NCI-H2029 (cell line): ENCODE data around the gene MMP15.
"Not testable (repeated sequence)": the region's sequence is repeated elsewhere in the genome, so short reads cannot be mapped to it uniquely, and the experiment has no call there.

Experiments
- DNase-seq: peaks from one replicate; lab custom pipeline; 2025; lab: John Stamatoyannopoulos, UW

Gene MMP15

DNA sequence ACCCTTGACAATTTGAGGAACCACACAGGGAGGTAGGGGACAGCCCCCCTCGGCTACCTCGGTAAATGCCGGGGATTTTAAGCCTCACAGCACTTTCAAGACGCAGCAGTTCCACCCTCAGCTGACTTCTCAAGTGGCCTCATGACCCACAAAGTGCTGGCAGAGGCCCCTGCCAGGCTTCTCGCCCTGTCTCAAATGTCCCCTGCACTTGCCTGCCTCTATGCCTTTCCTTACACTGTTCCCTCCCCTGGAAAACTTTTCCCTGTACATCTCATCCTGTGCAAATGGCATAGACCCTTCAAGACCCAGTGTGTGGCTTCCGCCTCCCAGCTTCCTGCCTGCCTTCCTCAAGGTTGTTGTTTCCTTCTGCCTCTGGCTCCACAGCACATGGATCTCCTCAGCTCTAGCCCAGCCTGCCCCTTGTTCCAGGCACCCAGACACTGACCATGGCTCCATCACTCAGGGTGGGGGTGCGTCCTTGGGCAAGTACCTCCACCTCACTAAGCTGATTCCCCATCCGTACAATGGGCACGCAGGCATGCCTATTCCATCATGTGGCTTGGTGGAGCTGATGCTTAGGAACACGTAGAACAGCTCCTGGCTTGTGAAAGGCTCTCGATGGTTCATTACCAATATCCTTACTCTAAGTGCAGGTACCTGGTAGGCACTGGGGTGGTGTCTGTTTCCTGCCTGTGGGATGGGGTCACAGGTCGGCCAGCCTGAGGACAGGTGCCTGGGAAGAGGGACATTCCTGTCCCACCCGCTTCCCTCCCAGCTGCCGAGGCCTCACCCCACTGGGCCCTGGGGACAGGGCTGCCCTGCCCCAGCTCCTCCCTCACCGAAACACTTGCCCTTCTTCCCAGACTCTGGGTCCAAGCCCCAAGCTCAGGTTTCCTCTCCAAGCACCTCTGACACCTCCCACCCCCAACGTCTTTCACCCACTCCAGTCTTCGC, 24.0 kb downstream of the MMP15 start:
- DNase-seq = no peak

DNA sequence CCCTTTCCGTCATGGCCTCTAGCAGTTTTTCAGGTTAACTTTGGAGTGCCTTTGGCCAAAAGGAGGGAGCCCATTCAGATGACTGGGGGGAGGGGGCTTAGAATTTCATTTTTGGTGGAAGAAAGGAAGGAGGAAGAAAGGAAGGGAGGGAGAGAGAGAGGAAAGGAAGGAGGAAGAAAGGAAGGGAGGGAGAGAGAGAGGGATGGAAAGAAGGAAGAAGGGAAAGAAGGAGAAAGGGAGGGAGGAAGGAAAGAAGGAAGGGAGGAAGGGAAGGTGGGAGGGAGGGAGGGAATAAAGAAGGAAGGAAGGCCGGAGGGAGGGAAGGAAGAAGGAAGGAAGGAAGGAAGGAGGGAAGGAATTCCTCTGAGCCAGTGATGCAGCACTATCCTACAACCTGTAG, 25.7 kb downstream of the MMP15 start:
- DNase-seq = no peak

DNA sequence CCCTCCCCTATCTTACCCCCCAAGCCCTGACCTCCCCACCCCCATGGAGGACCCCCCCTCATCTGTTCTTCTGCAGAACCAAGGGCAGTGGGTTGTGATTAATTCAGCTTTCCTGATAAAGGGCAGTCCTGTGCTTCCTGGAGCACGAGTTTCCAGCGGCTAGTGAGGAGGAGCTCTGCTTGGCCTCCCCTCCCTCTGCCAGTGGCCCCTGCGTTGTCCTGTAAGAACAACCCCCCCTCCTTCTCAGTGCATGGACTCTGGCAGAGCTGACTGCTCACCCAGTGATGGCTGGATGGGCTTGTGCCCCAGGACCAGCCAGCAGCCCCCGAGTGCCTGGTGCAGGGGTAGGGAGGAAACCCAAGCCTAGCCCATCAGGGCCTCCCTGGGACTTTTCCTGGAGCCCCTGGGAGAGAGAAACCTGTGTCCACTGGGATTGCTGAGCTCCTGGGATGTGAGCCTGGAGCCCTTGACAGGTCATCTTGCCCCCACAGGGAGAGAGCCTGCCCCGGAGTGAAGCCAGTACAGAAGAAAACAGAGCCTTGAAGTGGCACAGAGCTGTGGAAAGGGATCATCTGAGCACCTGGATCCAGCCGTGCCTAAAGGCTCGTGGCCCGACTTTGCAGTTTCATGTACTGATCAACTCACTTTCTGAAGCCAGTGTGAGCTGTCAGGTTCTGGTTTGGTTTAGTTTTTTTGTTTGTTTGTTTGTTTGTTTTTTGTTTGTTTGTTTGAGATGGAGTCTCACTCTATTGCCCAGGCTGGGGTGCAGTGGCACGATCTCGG, 26.5 kb downstream of the MMP15 start:
- DNase-seq = no peak

DNA sequence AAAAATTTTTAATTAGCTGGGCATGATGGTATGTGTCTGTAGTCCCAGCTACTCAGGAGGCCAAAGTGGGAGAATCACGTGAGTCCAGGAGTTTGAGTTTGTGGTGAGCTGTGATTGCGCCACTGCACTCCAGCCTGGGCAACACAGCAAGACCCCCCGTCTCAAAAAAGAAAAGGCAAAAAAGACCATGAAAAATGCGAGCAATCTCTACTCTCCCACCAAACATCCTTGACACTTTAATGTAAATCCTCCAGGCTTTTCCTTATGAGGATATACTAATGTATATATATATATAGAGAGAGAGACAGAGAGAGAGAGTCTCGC, 28.1 kb downstream of the MMP15 start:
- DNase-seq = no peak

DNA sequence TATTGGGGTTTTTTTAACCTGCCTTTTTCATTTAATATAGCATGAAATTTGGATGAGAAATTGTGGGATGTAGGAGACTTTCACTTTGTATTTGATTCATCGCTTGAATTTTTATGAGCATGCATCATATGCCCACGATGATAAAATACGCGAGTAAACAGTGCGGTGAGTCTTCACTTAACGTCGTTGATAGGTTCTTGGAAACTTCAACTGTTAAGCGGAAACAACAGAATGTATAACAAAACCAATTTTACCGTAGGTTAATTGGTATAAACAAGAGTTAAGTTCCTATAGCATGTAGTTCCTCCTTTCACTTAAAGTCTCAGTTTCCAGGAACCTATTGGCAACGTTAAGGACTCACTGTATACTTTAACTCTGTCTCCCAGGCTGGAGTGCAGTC, 28.7 kb downstream of the MMP15 start:
- no peak for DNase-seq

DNA sequence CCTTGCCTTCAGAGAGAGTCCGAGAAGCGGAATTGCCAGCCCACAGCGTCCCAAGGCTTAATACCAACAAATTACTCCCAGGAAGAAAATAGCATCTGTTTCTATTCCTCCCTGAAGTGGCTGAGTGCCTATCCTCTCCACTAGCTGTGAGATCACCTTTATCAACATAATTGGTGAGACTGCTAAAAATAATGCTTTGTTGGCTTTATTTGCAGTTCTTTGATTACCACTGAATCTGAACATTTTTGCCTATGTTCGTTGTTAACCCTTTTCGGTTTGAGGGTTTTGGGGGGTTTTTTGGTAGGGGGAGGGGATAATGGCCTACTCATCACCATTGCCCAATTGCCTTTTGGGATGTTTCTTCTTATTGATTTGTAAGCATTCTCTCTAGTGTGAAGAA, 31.0 kb downstream of the MMP15 start:
- DNase-seq = no peak

DNA sequence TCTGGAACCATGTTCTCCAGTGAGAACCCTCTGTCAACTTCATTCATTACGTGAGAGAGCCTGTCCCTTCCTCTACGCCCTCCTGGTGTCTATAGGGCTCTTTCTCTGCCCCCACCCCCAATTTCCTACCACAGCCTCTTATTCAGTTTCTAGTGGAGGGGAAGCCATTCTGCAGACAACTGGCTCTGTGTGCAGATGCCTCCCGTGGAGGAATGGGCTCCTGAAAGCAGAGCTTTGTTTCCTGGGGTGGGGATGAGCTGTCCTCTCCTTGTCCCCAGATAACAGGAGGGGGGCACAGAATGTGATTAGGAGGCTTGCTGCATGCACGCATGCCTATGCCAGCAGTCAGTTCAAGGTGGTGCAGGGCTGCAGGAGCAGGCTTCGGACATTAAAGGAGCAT, 31.6 kb downstream of the MMP15 start:
- DNase-seq = no peak

DNA sequence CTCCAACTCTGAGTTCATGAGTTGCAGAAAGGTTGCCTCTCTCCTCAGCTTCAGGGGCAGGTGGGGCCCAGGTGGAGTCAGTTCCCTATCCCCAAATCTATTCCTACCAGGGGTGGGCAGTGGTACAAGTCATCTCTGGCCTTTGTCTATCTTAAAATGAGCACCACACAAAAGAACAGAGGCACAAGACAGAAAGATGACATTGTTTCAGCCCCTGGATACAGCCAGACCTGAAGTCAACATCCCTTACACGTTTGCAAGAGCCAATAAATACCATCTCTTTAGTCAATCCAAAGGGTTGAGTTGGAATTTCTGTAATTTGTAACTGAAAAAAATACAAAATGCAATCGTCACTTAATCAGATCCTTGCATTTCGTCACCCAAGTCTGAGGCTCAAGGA, 32.2 kb downstream of the MMP15 start:
- DNase-seq = no peak

DNA sequence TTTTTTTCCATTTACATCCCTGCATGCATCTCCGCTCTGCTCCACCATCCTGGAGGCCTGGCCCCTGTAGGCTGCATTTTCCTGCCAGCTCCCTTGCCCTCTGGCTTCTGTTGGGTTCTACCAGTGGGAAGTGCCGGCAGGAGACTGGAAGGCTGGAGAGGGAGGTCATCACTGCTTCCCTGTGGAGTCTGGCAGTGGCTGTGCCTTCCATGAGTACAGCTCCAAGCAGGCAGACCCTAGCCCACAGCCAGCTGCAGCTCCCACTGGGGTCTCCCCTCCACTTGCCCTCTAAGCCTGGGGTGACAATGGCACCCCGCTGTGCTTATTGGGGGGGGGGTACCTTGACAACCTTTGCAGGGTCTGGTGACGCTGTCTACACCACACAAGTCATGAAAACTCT, 37.3 kb downstream of the MMP15 start:
- no peak for DNase-seq

DNA sequence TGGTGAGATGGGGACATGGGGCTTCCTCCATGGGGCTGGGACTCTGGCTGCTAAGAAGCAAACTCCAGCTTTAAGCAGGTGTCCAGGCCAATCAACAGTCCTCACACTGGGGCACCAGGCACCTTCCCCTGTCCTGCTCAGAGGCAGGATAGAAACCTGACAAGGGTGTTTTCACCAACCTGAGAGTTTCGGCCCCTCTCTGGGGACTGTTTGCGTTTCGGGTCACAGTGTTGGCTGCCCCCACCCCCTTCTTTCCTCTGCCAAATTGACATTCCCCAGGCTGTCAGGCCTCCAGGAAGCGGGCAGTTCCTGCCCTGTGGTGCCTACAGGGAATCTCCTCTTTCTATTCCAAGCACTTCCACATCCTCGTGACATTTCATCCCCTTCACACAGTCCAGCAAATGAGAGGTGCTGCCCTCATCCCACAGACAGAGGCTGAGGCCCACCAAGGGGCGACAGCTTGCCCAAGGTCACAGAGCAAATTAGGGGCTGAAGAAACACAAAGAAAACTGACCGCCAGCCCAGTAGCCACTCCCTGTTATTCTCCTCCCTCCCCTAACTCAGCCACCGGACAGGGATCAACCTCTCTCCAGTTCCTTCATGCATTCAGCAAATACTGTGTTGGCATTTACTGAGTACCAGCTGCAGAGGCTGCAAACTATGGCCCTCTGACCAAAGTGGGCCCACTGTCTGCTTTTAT, 38.0 kb downstream of the MMP15 start:
- no peak for DNase-seq

DNA sequence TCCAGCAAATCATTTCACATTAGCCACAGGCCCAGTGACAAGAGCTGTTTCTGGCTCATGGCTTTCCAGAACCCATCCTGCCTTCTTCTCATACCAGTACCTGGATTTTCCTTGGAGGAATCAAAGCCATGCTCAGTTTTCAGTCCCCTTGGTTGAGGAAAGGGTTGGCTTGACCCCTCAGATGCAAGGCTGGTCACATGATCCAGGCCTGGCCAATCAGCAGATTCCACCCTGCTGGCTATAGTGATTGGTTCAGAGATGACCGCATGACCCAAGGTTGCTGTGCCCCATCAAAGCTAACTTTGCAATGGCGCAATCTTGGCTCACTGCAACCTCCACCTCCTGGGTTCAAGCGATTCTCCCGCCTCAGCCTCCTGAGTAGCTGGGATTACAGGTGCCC, 45.0 kb downstream of the MMP15 start:
- DNase-seq = no peak

DNA sequence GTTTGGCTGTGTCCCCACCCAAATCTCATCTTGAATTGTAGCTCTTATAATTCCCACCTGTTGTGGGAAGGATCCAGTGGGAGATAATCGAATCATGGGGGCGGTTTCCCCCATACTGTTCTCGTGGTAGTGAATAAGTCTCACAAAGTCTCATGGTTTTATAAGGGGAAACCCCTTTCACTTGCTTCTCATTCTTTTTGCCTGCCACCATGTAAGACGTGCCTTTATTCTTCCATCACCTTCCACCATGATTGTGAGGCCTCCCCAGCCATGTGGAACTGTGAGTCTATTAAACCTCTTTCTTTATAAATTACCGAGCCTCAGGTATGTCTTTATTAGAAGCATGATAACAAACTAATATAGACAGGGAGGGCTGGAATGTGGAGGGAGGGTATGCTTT, 46.6 kb downstream of the MMP15 start:
- DNase-seq = not testable (repeated sequence)

DNA sequence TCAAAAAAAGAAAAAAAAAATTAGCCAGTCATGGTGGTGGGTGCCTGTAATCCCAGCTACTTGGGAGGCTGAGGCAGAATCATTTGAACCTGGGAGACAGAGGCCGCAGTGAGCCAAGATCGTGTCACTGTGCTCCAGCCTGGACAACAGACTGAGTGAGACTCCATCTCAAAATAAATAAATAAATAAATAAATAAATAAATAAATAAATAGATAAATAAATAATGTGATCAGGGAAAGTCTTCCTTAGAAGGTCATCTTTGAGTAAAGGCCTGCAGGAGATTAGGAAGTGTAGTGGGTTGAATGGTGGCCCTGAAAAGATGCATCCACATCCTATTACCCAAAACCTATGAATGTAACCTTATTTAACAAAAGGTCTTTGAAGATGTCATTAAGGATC, 47.5 kb downstream of the MMP15 start:
- not testable (repeated sequence) for DNase-seq

DNA sequence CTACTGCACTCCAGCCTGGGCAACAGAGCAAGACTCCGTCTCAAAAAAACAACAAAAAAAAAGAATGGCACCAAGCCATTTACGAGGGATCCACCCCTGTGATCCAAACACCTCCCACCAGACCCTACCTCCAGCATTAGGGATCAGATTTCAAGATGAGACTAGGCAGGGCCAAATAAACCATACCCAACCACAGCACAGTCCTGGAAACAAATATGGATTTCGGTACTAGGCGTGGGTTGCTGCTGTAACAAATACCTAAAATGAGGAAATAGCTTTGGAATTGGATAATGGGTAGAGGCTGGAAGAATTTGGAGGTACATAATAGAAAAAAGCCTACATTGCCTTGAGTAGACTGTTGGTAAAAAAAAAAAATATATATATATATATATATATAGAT, 49.1 kb downstream of the MMP15 start:
- DNase-seq = no peak

DNA sequence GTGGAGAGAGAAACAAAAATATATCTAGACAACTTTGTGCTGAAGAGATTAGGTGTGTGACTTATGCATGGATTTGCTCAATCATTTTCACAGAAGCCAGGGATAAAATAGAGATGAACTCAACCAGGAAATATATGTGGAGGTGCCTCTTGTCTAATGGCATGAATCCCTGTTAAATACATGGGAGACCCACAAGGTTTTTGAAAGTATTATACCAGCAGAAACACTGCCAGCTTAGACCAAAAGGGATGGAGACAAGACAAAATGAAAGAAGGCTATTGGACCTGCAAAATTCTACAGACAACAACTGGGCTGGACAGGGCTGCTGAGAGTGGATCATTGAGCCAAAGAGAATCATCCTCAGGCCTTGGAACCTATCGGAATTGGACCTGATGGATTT, 51.0 kb downstream of the MMP15 start:
- no peak for DNase-seq

DNA sequence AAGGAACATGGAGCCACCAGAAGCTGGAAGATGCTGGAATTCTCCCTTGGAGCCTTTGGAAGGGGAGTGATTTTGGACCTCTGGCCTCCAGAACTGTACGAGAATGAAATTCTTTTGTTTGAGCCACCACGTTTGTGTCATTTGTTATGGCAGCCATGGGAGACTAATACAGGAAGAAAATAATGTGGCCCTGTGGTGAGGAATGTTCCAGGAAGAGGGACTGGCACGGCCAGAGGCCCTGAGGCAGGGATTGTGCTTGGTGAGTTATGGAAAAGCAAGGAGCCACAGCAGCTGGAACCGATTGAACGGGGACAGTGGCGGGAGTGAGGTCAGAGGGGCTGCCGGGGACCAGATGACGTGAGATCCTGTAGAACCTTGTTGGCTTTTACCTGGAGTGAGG, 52.2 kb downstream of the MMP15 start:
- no peak for DNase-seq

DNA sequence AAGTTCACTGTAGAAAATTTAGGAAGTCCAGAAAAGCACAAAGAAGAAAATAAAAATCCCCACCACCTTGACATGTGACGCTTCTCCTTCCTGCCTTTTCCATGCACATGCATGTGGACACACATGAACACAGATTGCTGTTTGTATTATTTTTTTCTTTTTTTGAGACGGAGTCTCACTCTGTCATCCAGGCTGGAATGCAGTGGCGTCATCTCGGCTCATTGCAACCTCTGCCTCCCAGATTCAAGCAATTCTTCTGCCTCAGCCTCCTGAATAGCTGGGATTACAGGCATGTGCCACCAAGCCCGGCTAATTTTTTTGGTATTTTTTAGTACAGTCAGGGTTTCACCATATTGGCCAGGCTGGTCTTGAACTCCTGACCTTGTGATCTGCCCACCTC, 55.1 kb downstream of the MMP15 start:
- not testable (repeated sequence) for DNase-seq

DNA sequence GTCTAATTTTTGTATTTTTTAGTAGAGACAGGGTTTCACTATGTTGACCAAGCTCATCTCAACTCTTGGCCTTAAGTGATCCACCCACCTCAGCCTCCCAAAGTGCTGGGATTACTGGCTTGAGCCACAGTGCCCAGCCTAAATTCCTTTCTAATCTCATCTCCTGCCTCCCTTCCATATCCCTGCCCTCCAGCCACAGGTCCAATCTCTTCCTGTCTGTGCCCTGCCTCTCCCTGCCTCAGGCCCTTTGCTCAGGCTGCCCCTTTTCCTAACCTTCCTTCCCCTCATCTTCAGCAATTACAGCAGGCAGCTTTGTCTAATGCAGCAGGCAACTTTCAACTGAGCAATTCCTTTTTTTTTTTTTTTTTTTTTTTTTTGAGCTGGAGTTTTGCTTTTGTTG, 56.8 kb downstream of the MMP15 start:
- no peak for DNase-seq

DNA sequence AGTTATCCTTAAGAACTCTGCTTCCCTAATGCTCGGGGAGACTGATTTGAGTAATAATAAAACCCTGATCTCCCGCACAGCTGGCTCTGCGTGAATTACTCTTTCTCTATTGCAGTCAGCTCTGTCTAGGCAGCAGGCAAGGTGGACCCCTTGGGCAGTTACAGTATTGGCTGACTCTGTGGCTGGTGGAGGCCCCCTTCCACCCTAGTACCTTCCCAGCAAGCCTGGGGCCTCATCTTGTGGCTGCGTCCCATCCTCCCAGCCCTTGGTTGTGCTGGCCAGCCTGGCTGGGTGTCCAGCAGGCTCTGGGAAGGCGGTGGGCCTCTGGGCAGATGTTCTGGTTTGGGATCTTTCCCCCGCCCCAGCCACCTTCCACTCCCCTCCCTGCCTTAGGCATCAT, 59.1 kb downstream of the MMP15 start:
- DNase-seq = no peak

DNA sequence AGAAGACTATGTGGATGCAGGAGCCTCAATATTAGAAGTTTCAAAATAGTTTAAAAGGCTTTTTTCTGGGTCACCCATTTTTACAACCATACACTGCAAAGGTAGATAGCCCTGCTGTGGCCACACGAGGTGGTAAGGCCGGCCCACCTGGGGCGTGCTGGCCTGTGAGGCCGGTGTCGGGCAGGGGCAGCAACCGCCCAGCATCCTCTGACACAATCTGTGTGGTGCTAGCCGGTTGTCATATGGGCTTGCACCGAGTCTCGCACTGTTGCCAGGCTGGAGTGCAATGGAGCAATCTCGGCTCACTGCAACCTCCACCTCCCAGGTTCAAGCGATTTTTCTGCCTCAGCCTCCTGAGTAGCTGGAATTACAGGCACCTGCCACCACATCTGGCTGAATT, 59.6 kb downstream of the MMP15 start:
- no peak for DNase-seq

DNA sequence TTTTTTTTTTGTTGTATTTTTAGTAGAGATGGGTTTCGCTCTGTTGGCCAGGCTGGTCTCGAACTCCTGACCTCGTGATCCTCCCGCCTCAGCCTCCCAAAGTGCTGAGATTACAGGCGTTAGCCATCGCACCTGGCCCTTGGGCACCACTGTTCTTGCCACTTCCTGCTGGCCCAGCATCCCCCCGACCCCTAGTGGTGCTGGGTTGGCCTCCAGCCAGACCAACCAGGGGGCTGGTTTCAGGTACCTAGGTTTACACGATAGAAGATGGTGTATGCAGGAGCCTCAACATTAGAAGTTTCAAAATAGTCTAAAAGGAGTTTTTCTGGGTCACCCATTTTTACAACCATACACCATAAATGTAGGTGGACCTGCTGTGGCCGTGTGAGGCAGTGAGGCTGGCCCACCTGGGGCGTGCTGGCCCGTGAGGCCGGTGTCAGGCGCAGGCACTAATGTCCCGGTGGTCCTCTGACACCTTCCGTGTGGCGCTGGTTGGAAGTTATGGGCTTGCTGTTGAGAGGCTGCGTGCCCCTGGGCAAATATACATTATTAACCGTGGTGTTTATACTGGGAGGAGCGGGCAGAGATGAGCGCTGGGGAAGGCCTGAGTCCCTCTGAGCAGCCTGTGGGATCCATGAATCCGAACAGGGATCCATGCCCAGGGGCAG, 60.2 kb downstream of the MMP15 start:
- DNase-seq = no peak
